ENCODE data around the gene CARD10. TPM values are rescaled to one million over a fixed set of nuclear protein-coding genes. Genes with fewer than 3 reads are reported as not detected.

Gene CARD10
- total and polyA plus RNA-seq, 2 of the 13 experiments (the other 11 are each of a cell fraction or from before 2014, with no cell fraction given) = 35.2 to 55.8 TPM

- TF ChIP-seq, protein P1, sequence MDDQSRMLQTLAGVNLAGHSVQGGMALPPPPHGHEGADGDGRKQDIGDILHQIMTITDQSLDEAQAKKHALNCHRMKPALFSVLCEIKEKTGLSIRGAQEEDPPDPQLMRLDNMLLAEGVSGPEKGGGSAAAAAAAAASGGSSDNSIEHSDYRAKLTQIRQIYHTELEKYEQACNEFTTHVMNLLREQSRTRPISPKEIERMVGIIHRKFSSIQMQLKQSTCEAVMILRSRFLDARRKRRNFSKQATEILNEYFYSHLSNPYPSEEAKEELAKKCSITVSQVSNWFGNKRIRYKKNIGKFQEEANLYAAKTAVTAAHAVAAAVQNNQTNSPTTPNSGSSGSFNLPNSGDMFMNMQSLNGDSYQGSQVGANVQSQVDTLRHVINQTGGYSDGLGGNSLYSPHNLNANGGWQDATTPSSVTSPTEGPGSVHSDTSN (CRISPR knock-in tag; IDR thresholded peaks at IDR 0.05; ENCODE audit: borderline replicate concordance) = no peak
- TF ChIP-seq, protein P2, sequence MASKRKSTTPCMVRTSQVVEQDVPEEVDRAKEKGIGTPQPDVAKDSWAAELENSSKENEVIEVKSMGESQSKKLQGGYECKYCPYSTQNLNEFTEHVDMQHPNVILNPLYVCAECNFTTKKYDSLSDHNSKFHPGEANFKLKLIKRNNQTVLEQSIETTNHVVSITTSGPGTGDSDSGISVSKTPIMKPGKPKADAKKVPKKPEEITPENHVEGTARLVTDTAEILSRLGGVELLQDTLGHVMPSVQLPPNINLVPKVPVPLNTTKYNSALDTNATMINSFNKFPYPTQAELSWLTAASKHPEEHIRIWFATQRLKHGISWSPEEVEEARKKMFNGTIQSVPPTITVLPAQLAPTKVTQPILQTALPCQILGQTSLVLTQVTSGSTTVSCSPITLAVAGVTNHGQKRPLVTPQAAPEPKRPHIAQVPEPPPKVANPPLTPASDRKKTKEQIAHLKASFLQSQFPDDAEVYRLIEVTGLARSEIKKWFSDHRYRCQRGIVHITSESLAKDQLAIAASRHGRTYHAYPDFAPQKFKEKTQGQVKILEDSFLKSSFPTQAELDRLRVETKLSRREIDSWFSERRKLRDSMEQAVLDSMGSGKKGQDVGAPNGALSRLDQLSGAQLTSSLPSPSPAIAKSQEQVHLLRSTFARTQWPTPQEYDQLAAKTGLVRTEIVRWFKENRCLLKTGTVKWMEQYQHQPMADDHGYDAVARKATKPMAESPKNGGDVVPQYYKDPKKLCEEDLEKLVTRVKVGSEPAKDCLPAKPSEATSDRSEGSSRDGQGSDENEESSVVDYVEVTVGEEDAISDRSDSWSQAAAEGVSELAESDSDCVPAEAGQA (IDR thresholded peaks at IDR 0.05; ENCODE audit: low read depth) = no peak
- TF ChIP-seq, protein P2 (CRISPR knock-in tag; IDR thresholded peaks at IDR 0.05; ENCODE audit: borderline replicate concordance) = no peak
- TF ChIP-seq RNF2 (conservative IDR thresholded peaks at IDR 0.05; ENCODE audit: low read depth) = no peak
- no peak for TF ChIP-seq TP53 (CRISPR knock-in tag; conservative IDR thresholded peaks at IDR 0.05)
- no peak for TF ChIP-seq BRCA1 (CRISPR knock-in tag; IDR thresholded peaks at IDR 0.05)
- no peak for TF ChIP-seq MAFK (conservative IDR thresholded peaks at IDR 0.05 in 1 of 2, IDR thresholded peaks at IDR 0.05 in 1 of 2; ENCODE audit: low read length in 2 of 2)
- no peak for TF ChIP-seq LBX2 (CRISPR knock-in tag; IDR thresholded peaks at IDR 0.05; ENCODE audit: borderline replicate concordance)
- TF ChIP-seq, protein P3, sequence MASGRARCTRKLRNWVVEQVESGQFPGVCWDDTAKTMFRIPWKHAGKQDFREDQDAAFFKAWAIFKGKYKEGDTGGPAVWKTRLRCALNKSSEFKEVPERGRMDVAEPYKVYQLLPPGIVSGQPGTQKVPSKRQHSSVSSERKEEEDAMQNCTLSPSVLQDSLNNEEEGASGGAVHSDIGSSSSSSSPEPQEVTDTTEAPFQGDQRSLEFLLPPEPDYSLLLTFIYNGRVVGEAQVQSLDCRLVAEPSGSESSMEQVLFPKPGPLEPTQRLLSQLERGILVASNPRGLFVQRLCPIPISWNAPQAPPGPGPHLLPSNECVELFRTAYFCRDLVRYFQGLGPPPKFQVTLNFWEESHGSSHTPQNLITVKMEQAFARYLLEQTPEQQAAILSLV (CRISPR knock-in tag; IDR thresholded peaks at IDR 0.05; ENCODE audit: borderline replicate concordance) = peak; percentile 71; the same call in 1 of the 2 replicates
- TF ChIP-seq, protein P4, sequence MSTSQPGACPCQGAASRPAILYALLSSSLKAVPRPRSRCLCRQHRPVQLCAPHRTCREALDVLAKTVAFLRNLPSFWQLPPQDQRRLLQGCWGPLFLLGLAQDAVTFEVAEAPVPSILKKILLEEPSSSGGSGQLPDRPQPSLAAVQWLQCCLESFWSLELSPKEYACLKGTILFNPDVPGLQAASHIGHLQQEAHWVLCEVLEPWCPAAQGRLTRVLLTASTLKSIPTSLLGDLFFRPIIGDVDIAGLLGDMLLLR (CRISPR knock-in tag; IDR thresholded peaks at IDR 0.05) = peak; percentile 79
- TF ChIP-seq, protein P5, sequence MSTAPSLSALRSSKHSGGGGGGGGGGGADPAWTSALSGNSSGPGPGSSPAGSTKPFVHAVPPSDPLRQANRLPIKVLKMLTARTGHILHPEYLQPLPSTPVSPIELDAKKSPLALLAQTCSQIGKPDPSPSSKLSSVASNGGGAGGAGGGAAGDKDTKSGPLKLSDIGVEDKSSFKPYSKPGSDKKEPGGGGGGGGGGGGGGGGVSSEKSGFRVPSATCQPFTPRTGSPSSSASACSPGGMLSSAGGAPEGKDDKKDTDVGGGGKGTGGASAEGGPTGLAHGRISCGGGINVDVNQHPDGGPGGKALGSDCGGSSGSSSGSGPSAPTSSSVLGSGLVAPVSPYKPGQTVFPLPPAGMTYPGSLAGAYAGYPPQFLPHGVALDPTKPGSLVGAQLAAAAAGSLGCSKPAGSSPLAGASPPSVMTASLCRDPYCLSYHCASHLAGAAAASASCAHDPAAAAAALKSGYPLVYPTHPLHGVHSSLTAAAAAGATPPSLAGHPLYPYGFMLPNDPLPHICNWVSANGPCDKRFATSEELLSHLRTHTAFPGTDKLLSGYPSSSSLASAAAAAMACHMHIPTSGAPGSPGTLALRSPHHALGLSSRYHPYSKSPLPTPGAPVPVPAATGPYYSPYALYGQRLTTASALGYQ (CRISPR knock-in tag; IDR thresholded peaks at IDR 0.05) = no peak
- TF ChIP-seq ZNF44 (CRISPR knock-in tag; IDR thresholded peaks at IDR 0.05) = no peak
- TF ChIP-seq TCF7L2 (IDR thresholded peaks at IDR 0.05; ENCODE audit: low read depth, low read length) = no peak
- TF ChIP-seq SIN3A (IDR thresholded peaks at IDR 0.05; ENCODE audit: borderline replicate concordance, low read depth, low read length) = peak; percentile 56; the same call in 1 of the 2 replicates
- 0 out of 2 replicates have a peak, but pooled peaks have one; percentile 68 for TF ChIP-seq ZNF317 (CRISPR knock-in tag; IDR thresholded peaks at IDR 0.05)
- TF ChIP-seq ZMYM3 (CRISPR knock-in tag; IDR thresholded peaks at IDR 0.05) = 0 out of 2 replicates have a peak, but pooled peaks have one; percentile 11
- TF ChIP-seq RAD51 (IDR thresholded peaks at IDR 0.05; ENCODE audit: borderline replicate concordance) = no peak
- TF ChIP-seq ZNF577 (CRISPR knock-in tag; IDR thresholded peaks at IDR 0.05; ENCODE audit: borderline replicate concordance, low read depth) = no peak
Observed at GRCh38 chr22:37518509-37519267, 527 bp downstream of the CARD10 start (continued).

Data from HepG2 (cell line).